Kidney (tissue), 14 donors: ENCODE results near the gene ECE1. TPM values are rescaled to one million over a fixed set of nuclear protein-coding genes. Genes with fewer than 3 reads are reported as not detected.

ENCODE experiments used
- DNase-seq, 5 donors: peaks; one replicate each; pipeline ENCODE4 v3.0.0-alpha.2; 2013 to 2020
- FAIRE-seq: peaks from 2 replicates; lab custom pipeline; 2012; peaks lifted over from hg19 to GRCh38; lab: Jason Lieb, UNC
- H3K27ac ChIP-seq, 2 donors: one replicate each; pipeline ENCODE4 v1.7.0; 2013; ENCODE audit warnings: low read depth in 2 of 2, low read length in 2 of 2, inconsistent platforms in 1 of 2
- H3K27me3 ChIP-seq: one replicate; pipeline ENCODE4 v1.7.1; 2013; ENCODE audit warnings: low read length, inconsistent platforms; ENCODE audit not compliant: control insufficient read depth, insufficient read depth
- H3K36me3 ChIP-seq, 3 donors: one replicate each; pipeline versions ENCODE4 v1.7.0 to v1.7.1; 2013; ENCODE audit warnings: low read length in 3 of 3, control low read depth in 1 of 3, inconsistent platforms in 1 of 3; ENCODE audit not compliant: insufficient read depth in 3 of 3, control insufficient read depth in 2 of 3
- H3K4me1 ChIP-seq, 3 donors: one replicate each; pipeline versions ENCODE4 v1.7.0 to v1.7.1; 2013; ENCODE audit warnings: low read length in 3 of 3, inconsistent platforms in 1 of 3, low read depth in 1 of 3; ENCODE audit not compliant: control insufficient read depth in 2 of 3, insufficient read depth in 2 of 3
- H3K4me3 ChIP-seq, 3 donors: one replicate each; pipeline versions ENCODE4 v1.7.0 to v1.8.1; 2013; ENCODE audit warnings: low read length in 3 of 3, control low read depth in 1 of 3, inconsistent platforms in 1 of 3
- H3K9ac ChIP-seq, 3 donors: one replicate each; pipeline versions ENCODE4 v1.7.0 to v1.7.1; 2013; ENCODE audit warnings: low read length in 3 of 3, control low read depth in 1 of 3, inconsistent platforms in 1 of 3
- H3K9me3 ChIP-seq, 3 donors: one replicate each; pipeline versions ENCODE4 v1.7.0 to v1.7.1; 2013; ENCODE audit warnings: low read length in 3 of 3, control low read depth in 1 of 3, inconsistent platforms in 1 of 3; ENCODE audit not compliant: control insufficient read depth in 2 of 3, insufficient read depth in 1 of 3
- intact Hi-C: fragments of 100-400 bp; cut with DNase I; formaldehyde crosslinking; loops from one replicate; pipeline ENCODE4 v1.11.1; 2022
- polyA plus RNA-seq: library from polyadenylated mRNA; stranded (reverse); fragments of 350-450 nt; fragmentation: Illumina TruSeq; extraction: RNeasy Lipid Tissue Mini Kit (QIAGEN cat#74804); gene quantifications from one replicate; pipeline ENCODE4 v1.2.3, GENCODE V29; 2014; ENCODE audit warnings: low read depth, low replicate concordance; ENCODE audit not compliant: insufficient read depth
- total RNA-seq: library from RNA; stranded (reverse); fragmentation: NEBNext Ultra II Directional; extraction: Animal tissue kit (Norgen Biotek cat#: 25700); gene quantifications from one replicate; pipeline ENCODE4 v1.2.1, GENCODE V29; 2021
- TF ChIP-seq, protein P1 (sequence below): IDR thresholded peaks from 3 replicates; pipeline ENCODE4 v1.5.1; 2012; ENCODE audit warnings: mild to moderate bottlenecking, moderate library complexity, borderline replicate concordance; ENCODE audit not compliant: insufficient read depth; ENCODE audit errors: extremely low read depth
- donor health status: control.
- donor health status: control.
- donor health status: control.
- donor health status: control.
- donor health status: control.
- donor health status: DM: yes; HTN: yes; CAD: no.
- donor health status: Normal renal cell carcinoma (clear cell type).

The ECE1 gene
- total and polyA plus RNA-seq, 2 donors from 2014 or later: 30.8 to 128 TPM

DNA sequence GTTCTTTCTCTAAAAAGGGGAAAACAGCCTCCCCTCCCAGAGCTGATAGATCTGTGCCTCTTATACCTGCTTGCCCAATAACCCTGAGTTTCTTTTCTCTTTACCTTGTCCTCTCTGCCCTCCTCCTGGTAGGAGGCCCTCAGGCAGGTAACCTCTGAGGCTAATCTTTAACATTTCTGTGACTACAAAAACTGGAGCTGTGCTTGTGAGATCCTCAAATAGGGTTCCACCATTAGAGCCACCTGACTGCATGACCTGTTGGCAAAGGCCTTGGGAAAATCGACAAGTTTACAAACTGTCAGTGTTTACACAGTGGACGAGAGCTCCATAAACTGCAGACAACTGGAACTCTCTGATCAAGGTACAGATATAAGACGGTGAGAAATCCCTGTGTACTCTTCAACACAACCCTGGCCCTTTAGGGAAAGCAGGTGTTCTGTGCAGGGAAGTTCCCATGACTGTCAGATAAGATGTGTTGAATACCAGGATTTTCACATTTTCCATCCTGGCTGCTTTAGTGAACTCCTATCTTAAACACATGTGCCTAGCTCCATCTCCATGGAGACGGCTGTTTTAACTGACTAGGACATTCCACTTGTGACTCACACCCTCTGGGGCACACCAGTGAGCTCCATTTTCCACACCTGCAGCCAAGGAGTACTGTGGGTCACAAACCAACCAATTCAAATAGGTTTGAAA is 38.3 kb downstream of the ECE1 start:
- TF ChIP-seq, protein P1, sequence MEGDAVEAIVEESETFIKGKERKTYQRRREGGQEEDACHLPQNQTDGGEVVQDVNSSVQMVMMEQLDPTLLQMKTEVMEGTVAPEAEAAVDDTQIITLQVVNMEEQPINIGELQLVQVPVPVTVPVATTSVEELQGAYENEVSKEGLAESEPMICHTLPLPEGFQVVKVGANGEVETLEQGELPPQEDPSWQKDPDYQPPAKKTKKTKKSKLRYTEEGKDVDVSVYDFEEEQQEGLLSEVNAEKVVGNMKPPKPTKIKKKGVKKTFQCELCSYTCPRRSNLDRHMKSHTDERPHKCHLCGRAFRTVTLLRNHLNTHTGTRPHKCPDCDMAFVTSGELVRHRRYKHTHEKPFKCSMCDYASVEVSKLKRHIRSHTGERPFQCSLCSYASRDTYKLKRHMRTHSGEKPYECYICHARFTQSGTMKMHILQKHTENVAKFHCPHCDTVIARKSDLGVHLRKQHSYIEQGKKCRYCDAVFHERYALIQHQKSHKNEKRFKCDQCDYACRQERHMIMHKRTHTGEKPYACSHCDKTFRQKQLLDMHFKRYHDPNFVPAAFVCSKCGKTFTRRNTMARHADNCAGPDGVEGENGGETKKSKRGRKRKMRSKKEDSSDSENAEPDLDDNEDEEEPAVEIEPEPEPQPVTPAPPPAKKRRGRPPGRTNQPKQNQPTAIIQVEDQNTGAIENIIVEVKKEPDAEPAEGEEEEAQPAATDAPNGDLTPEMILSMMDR: no peak
- Histone ChIP-seq H3K4me3 (no peak overlapping the region), H3K27me3 (no peaks in the 10 kb centered on the region), H3K27ac (peak overlapping the region; percentile 87 to 90), H3K9ac (peak overlapping the region in 2 of 3 donors; percentile 17 to 37), H3K9me3 (no peaks in the 10 kb centered on the region), H3K4me1 (peaks cover 0 to 22% (median 18%) of the 10 kb centered on the region in 3 donors), H3K36me3 (peaks cover 0 to 6% (median 0%) of the 10 kb centered on the region in 3 donors)
- intact Hi-C loops: loop anchor here (10.0 kb wide), 1 partner anchor 93 kb away; no protein-coding TSS in a partner anchor
- no peak for FAIRE-seq
- DNase-seq: peak in 2 of 5 donors; percentile 58 to 59

DNA sequence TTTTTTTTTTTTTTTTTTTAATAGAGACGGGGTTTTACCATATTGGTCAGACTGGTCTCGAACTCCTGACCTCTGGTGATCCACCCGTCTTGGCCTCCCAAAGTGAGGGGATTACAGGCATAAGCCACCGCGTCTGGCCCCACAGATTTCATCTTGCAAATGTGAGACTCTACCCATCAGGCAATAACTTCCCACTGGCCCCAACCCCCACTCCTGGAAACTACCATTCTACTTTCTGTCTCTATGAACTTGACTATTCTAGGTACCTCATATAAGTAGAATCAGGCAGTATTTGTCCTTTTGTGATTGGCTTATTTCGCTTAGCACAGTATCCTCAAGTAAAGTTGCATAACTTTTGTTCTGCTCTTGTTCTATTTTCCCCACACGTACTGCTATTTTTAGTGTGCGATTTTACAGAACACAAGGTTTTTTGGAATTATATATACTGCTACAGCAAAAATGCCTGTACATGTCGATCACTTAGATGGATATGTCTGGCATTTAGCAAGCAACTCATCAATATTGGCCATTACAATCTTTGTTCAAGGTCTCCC is 40.2 kb downstream of the ECE1 start:
- TF ChIP-seq, protein P1: no peak
- Histone ChIP-seq H3K4me3 (no peak overlapping the region), H3K27me3 (no peaks in the 10 kb centered on the region), H3K4me1 (peaks cover 0 to 19% (median 18%) of the 10 kb centered on the region in 3 donors), H3K9ac (no peak overlapping the region), H3K9me3 (no peaks in the 10 kb centered on the region), H3K27ac (no peak overlapping the region), H3K36me3 (peaks cover 0 to 3% (median 2%) of the 10 kb centered on the region in 3 donors)
- DNase-seq: no peak
- no peak for FAIRE-seq
- intact Hi-C loops: loop anchor here (10.0 kb wide), 1 partner anchor 95 kb away; no protein-coding TSS in a partner anchor

DNA sequence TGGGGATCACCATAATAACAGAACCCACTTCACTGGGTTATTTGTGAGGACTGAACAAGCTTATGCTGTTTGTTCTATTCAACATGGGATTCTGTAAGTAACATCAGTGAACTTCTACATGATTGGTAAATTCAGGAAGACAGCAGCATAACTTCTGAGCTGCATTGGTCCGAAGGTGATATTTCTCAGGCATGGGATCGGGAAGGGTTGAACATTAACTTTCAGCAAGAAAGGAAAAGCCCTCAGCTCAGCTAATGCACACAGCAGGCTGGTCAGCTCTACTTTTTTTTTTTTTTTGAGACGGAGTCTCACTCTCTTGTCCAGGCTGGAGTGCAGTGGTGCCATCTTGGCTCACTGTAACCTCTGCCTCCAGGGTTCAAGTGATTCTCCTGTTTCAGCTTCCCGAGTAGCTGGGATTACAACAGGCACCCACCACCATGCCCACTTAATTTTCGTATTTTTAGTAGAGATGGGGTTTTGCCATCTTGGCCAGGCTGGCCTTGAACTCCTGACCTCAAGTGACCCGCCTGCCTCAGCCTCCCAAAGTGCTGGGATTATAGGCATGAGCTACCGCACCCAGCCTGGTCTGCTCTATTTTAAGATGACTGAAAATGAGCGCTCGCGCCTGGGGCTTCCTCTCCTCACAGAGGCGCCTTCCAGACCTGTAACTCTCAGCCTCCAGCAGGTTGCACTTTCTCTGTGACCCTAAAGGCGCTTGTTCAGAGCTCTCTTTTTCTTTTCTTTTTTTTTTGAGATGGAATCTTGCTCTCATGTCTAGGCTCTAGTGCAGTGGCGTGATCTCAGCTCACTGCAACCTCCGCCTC is 42.2 kb downstream of the ECE1 start:
- TF ChIP-seq, protein P1: no peak
- Histone ChIP-seq H3K27me3 (no peaks in the 10 kb centered on the region), H3K4me3 (no peak overlapping the region), H3K36me3 (peaks cover 0 to 19% (median 7%) of the 10 kb centered on the region in 3 donors), H3K9ac (no peak overlapping the region), H3K9me3 (no peaks in the 10 kb centered on the region), H3K27ac (no peak overlapping the region), H3K4me1 (peaks cover 0 to 18% (median 17%) of the 10 kb centered on the region in 3 donors)
- intact Hi-C loops: no loop called here
- FAIRE-seq (no peak), DNase-seq (peak in 1 of 5 donors; percentile 54)
